GM12878 (cell line): ENCODE data around the gene ARRDC4.

Source experiments
- ATF7 ChIP-seq: fragments of 450-650 bp; IDR thresholded peaks from 2 replicates; pipeline ENCODE4 v1.6.1; 2016; ENCODE audit warnings: low read depth, mild to moderate bottlenecking
- BACH1 ChIP-seq: fragments of 450-650 bp; IDR thresholded peaks from 2 replicates; pipeline ENCODE4 v1.6.1; 2017; ENCODE audit warnings: mild to moderate bottlenecking, borderline replicate concordance
- CBX5 ChIP-seq: sonication (generic); IDR thresholded peaks from 2 replicates; pipeline ENCODE4 v1.6.1; 2016; ENCODE audit warnings: low read depth, moderate library complexity, mild to moderate bottlenecking, inconsistent platforms
- EP300 ChIP-seq, 2 experiments: fragments of 150-350 bp in 1 of 2; IDR thresholded peaks; 2 replicates each; pipeline ENCODE4 v1.6.1; 2011 to 2012; ENCODE audit warnings: low read depth in 2 of 2, low read length in 2 of 2, borderline replicate concordance in 1 of 2, improper control_type of control experiment in 1 of 2, inconsistent platforms in 1 of 2; ENCODE audit not compliant: control insufficient read depth in 1 of 2
- HDGF ChIP-seq: fragments of 450-650 bp; IDR thresholded peaks from 2 replicates; pipeline ENCODE4 v1.6.1; 2016; ENCODE audit warnings: antibody characterized with exemption
- JUND ChIP-seq: IDR thresholded peaks from 2 replicates; pipeline ENCODE4 v1.6.1; 2012; ENCODE audit warnings: low read depth, mild to moderate bottlenecking, low read length, improper control_type of control experiment, moderate library complexity
- POLR2A ChIP-seq: IDR thresholded peaks from 2 replicates; pipeline ENCODE4 v1.6.1; 2011; ENCODE audit warnings: low read depth, mild to moderate bottlenecking, low read length
- RFX5 ChIP-seq: IDR thresholded peaks from 2 replicates; pipeline ENCODE4 v1.6.1; 2011; ENCODE audit warnings: low read depth, low read length, improper control_type of control experiment
- SP1 ChIP-seq: IDR thresholded peaks from one replicate; pipeline ENCODE4 v1.6.1; 2011; ENCODE audit warnings: low read depth, low read length
- ZNF274 ChIP-seq: IDR thresholded peaks from one replicate; pipeline ENCODE4 v1.8.0; 2011; ENCODE audit not compliant: insufficient read length, insufficient read depth

GRCh38 chr15:98002866-98003265, 42.4 kb downstream of the ARRDC4 start:
- TF ChIP-seq JUND (no peak), ATF7 (no peak), ZNF274 (no peak), HDGF (no peak), SP1 (no peak), BACH1 (no peak), RFX5 (no peak), POLR2A (no peak), EP300 (IDR thresholded peaks at IDR 0.05; ENCODE audit: borderline replicate concordance in 1 of 2, control insufficient read depth in 1 of 2, low read depth in 2 of 2, low read length in 2 of 2) (no peak), CBX5 (no peak)
